T-helper 1 cell (primary cell): ENCODE results near the gene ADAD2.

Experiments used
- DNase-seq, 5 donors: peaks; one replicate each; pipeline ENCODE4 v3.0.0-alpha.2; 2012 to 2020

The ADAD2 gene

DNA sequence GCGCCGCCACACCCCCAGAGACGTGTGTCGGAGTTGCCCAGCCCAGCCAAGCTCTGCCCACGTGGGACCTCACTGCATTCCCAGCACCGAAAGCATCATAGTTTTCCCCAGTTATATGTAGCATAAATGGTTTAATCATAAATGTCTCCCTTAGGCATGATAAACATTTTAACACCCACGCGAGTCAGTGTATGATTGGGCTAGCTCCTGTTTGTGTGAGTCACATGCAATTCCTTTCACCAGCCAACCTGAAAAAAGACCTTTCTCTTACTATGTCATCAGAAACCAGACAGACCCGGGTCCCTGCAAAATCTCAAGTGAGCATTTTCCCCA, 13.2 kb upstream of the ADAD2 start:
- no peak for DNase-seq

DNA sequence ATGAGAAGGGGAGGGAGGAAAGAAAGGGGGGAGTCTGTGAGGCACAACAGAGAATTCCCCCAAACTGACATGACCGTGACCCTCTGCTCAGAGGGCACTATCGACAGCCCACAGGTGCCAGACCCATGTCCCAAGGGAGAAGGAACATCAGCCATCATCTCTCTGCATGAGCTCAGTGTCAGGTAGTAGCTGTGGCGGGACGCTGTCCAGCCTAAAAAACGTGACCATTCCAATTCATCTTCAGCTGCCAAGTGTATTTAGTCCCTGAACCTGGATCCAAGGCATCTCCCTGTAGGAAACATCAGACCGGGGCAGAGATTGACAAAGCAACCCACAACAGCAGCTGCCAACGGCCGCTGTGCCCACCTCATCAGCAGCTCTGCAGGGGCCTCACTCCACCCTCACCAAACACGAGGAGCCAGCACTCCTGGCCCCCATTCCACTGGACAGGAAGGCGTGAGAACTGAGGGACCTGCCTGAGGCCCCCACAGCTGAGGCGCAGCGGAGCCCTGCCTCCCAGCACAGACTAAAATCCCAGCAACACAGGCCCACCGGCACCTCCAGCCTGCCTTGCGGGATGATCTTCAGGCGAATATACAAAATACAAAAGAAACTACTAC, 12.7 kb upstream of the ADAD2 start:
- no peak for DNase-seq

DNA sequence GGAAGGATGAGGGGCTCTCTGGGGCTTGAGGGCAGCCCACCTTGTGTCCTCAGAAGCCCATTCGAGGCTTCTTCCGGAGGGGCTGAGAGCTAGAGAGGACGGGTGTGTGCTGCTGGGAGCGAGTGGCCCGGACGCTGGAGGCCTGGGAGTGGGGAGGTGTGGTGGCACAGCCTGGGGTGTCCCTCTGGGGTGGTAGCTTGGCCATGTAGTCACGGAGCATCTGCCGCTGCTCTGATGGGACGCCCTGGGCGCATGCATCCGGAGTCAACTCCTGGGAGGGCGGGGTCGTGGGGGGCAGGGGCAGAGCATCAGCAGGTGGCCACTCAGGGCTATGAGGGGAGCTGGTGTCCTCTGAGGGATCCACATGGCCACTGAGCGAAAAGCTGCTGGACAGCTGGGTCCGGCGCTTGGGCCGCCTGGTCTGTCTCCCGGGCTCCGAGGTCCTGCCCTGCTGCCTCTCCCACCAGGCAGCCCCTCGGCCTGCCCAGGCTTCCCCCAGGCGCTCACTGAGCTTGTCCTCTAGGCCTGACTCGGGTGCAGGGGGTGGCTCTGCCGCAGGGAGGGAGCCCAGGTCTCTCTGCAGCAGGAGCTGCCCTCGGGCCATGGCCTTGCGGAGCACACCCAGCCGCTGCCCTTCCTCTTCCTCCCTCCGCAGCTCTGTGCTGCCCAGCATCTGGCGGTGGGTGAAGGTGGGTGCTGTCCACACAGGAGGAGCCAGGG, 11.9 kb upstream of the ADAD2 start:
- no peak for DNase-seq

DNA sequence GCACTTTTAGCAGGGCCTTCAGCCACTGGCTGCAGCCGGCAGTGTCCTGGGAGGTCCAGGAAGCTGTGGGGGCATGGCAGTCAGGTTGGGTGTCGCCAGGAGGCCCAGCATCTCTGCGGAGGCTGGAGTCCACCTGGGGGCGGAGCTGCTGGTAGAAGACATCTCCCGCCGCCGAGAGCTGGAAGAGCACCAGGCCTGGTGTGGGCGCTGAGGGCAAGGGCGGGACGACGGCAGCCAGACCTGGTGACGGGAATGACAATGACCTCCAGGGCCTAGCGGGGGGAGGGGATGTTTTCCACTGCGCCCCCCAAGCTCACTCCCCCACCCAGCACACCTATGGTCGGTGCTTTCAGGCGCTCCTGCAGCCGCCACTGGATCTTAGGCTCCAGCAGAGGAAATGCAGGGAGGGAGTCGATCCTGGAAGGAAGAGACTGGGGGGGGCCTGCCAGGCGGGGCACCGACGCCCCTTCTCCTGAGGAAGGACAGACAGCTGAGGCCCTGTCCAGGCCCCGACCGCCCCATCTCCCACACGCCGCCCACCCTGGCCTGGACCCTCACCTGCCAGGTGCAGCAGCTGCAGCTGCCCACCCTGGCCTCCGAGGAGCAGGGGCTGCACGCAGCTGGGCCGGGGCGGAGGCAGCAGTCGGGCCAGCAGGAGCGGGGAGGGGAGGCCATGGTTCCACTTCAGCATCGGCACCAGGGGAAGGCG, 11.2 kb upstream of the ADAD2 start:
- DNase-seq = no peak

DNA sequence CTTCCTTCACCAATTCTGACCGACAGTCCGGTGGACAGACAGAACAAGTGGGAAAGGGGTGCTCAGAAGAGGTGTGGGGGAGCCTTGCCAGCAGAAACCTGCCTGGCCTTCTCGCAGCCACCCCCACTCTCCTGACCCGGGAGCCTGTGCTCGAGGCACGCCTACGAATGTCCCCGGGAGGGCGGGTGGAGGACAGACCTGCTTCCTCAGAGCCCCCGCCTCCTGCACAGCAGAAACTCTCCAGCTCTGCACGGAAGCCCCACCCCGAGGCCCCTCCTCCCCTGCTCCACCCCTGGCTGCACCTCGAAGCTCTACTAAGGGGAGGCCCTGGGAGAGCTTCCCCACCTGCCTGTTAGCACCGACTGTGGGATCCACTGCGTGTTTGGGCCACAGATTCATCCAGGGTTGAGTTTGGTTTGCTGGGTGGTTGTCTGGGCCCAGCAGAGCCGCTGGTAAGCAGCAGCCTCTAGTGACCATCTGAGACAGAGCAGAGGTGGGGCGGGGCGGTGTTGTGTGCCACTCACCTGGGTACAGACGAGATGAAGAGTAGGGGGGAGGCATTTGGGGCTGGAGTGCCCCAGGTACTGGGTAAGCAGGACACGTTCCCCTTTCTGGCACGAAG, 10.3 kb upstream of the ADAD2 start:
- no peak for DNase-seq

DNA sequence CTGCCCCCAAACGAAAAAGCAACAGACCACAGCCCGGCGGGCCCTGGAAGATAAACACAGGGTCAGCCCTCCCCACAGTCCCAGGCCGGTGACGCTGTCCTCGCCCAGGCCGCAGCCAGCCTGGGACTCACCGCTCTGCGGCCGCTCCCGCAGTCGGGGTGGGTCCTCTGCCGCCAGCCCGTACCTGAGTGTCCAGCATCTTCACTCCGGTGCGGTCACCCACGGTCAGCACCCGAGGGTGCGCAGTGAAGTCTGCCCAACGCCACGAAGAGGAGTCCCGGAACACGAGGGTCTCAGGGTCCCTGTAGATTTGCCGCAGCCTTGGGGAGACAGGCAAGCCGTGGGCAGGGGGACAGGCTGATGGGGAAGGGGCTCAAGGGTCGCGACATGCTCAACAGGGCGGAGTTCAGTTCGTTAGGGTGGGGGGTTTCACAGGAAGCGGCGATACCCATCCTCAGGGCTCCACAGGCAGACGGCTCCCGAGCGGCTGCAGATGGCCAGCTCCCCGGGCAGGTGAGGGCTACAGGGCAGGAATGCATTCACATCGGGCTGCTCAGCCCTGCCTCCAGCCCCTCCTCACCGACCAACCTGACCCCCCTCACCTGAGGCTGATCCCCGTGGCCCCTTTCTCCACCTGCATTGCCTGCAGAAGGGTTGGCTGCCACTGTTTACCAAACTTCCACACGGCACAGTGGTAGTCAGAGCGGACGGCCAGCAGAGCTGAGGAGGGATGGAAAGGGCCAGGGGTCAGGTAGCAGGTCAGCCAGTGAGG, 9.6 kb upstream of the ADAD2 start:
- no peak for DNase-seq

DNA sequence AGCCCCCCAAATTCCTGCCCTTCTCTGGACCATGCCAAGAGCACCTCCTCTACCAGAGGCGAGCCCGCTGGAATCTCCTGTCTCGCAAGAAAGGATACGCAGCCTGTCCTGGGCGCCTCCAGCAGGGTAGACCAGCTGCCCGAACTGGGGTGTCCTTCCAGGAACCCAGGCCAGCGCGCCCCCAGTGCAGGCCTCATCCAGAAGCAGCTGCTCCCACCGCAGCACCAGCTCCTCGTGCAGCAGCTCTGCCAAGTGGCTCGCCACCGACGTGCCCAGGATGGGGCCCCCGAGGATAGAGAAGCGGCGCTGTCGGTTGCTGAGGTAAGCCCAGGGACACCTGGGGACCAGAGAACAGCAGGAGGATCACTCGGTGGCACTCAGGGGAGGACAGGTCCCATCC, 8.9 kb upstream of the ADAD2 start:
- no peak for DNase-seq

DNA sequence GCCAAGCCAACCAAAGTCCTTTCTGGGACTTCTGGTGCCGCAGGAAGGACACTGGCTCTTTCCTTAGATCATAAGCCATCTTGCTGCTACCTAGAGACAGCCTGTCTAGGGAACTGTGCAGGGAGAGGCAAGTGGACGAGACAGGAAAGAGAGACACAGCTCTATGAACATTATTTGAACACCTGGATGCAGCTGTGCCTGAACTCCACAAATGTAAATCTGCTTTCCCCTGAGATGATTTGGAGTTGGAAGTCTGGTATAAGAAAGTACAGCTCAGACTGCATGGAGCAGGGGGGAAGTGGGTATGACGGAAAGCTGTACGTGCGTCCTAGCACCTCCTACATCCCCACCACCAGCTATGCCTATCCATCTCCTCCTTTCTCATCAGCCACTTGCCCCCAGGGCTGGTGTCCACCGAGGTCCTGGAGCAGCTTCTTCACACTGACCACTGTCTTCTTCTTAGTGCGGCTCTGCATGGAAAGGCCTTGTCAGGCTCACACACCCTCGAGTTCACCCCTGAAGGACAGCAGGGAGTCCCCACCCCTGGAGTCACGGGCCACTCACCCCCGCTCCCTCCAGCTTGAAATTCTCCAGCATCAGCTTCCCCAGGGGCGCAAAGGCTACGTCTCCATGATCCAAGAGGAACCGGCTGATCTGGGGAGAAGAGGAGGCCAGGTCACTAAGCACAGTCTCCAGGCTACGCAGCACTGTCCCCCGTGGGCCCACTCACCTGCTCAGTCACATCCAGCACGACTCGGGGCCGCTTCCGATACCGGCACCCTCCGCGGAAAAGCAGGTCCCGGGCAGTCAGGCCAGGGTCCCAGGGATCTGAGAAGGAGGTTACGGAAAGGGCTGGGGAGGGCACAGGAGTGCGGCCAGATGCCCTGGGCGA, 8.0 kb upstream of the ADAD2 start:
- DNase-seq = no peak

DNA sequence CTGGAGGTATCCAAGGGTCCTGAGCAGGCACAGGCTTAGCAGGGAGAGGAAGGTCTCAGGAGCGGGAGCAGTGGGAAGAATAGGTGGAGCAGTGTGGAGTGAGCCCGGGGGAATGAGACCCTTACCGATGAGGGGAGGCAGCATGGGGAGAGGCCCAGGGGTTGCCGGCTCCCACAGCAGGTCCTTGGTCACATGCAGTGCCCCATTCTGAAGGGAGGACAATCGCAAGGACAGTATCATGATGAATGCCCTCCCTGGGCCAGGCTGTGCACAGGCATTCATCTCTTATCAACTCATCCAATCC, 7.4 kb upstream of the ADAD2 start:
- DNase-seq = no peak

DNA sequence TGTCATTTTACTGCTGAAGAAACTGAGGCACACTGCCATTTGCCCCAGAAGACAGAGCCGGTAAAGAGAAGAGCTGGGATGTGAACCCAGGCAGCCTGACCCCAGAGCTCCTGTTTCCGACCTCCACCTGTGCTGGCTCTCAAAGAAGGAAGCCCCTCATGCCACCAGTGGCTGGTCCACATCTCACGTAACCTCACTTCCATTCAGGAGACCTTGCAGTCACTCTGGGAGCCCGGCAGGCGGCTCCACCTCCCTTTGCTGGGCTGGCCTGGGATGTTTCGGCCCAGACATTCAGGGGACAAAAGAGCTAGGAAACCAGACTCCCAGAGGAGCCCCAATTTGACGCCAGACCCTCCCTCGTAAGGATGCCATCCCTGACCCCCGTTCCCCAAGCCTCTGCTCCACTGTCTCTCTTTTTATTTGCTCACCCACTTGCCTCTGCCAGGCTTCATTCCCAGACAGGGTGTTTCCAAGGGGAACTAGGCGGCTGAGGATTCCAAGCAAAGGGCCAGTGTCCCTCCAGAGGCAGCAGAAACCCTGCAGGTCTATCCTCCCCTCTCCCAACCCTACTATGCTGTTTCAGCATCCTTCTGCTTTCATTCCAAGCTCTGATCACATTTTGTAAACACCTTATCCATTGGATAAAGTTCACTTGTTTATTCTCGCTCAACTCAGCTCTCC, 6.9 kb upstream of the ADAD2 start:
- DNase-seq = no peak

DNA sequence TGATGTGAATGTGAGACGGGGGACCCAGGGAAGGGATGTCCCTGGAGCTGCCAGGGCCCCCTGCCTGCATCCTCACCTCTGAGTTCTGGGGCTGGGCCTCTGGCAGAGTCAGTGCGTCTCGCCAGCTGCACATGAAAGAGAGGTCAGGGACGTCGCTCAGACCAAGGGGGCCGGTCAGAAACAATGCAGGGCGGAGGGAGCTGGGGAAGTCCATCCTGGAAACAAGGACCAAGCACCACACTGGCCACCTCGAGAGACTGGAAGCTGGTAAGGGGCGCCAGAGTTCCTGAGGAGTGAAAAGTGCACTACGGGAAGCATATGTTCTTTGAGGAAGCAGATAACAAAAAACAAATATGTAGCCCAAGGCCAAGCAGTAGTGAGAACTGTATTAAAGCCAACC, 6.2 kb upstream of the ADAD2 start:
- no peak for DNase-seq

DNA sequence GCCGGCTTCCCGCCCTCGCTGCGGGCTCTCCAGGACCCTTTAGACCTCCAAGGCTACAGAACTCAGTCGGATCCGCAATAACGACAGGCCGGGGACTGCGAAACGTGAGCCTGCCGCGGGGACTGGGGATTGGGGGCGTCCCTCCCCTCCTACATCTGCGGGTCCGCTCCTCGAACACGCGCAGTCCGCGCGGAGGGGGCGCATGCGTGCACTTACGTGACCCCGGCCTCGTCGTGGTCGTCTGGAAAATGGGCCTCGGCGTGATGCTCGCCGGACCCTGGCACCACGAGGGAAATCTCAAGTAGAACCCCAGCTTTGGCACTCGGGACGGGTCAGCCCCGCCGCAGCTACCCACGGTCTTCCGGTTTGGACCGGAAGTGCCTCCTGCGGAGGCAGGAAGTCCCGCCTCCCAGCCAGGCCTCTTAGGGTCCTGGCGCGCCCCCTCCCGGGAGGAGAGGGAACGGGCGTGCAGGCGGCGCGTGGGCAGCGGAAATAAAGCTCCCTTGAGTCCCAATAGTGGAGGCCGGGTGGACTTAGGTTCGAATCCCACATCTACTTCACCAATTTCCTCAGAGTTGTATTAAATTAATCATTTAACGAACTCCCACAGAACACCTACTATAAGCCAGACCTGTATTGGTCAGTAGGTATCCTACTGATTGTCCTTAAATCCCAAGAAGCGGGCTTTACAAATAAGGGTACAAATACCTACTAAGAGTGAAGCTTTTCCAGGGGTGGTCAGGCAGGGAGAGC, 4.1 kb upstream of the ADAD2 start, which contains the start of gene TAF1C:
TSS of gene TAF1C (minus strand) at position 373 of the 753 bp plus-strand sequence. CDS start 2,069 bp downstream, outside the sequence.
- peak; percentile 77 to 96 (median 84) for DNase-seq

DNA sequence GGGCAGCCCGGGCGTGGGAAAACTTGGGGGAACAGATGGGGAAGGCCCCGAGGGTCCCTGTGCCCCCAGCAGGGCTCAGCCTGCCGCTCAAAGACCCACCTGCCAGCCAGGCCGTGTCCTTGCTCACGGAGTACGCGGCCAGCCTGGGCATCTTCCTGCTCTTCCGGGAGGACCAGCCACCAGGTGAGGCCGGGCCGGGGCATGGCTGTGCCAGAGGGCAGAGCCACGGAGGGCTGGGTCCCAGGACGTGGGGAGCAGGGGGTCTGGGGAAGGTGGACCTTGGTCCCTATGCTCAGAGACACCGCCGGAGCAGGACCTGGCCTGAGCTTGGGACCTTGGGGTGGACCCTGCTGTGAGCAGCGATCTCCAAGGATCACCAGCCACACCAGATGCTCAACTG, 509 bp downstream of the ADAD2 start:
- no peak for DNase-seq

DNA sequence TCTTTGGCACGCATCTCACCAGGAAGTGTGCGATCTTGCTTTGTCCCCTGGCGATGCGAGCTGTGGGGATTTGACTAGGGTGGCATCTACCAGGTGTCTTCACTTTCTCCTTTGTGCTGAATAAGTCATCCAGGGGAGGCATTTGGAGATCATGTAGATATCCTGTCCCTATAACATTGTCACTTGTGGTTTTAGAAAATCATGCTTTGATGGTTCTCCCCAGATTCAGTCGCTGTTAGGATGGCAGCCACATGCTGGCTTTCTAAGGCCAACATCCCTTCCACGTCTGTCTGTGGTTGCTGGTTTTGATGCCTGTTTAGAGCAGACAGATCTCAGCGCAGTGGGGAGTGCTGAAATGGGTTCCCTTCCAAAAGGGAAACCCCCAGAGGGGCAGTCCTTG, 2.5 kb downstream of the ADAD2 start:
- DNase-seq = no peak

DNA sequence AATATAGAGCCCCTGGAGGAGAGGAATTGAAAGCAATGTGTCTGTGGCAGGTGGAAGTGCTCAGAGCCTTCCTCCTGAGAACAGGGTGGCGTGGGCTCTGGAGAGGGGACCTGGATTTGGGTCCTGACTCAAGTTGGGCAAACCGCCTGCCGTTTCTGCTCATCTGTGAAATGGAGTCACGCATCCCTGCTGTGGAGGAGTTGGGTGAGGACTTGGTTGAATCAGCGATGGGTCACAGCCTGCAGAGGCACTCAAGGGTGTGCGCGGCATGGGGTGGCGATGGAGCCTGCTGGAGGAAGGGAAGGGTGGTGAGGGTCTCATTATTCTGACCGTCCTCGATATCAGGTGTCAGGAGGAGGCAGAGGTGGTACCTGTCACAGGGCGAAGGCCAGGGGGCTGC, 3.1 kb downstream of the ADAD2 start:
- DNase-seq = no peak

DNA sequence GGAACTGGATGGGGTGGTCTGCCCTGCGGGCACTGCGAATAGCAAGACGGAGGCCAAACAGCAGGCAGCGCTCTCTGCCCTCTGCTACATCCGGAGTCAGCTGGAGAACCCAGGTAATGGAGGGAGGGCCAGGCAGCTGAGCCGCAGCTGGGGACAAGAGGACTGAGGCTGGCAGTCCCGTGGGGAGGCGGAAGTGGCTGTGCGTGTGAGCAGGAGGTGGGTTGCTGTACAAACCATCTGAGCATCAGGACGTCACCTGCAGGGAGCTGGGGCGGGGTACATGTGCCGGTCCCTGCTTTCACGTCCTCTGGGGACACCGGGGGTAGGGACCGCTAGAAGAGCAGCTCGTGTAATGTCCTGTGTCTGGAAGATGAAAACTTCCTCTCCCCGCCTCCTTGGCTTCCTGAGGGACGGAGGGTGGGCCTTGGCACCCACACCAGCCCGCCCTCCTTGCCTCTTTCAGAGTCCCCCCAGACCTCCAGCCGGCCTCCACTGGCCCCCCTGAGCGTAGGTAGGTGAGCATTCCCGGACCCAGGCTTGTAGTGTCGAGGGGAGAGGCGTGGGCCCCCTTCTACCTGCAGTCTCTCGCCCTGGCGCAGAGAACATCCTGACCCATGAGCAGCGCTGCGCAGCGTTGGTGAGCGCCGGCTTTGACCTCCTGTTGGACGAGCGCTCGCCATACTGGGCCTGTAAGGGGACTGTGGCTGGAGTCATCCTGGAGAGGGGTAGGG, 3.7 kb downstream of the ADAD2 start:
- DNase-seq = peak in 2 of 5 donors; percentile 11 to 44

DNA sequence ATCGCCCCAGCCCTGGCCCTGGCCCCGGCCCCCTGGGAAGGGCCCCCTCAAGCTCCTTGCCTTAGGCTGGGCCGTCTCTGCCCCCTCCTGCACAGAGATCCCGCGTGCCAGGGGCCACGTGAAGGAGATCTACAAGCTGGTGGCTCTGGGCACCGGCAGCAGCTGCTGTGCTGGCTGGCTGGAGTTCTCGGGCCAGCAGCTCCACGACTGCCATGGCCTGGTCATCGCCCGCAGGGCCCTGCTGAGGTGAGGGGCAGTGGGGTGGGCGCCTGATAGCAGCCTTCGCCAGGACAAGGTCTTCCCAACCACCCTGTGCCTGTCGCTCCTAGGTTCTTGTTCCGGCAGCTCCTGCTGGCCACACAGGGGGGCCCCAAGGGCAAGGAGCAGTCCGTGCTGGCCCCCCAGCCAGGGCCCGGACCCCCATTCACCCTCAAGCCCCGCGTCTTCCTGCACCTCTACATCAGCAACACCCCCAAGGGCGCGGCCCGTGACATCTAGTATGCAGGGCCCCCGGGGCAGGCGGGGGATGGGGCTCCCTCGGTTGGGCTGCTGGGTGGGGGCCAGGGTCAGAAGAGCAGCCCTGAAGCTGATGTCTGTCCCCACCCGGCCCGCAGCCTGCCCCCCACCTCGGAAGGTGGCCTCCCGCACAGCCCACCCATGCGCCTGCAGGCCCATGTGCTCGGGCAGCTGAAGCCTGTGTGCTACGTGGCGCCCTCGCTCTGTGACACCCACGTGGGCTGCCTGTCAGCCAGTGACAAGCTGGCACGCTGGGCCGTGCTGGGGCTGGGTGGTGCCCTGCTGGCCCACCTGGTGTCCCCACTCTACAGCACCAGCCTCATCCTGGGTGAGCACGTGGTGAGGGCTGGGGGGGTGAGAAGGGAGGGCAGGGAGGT, 4.5 kb downstream of the ADAD2 start:
- DNase-seq = no peak

DNA sequence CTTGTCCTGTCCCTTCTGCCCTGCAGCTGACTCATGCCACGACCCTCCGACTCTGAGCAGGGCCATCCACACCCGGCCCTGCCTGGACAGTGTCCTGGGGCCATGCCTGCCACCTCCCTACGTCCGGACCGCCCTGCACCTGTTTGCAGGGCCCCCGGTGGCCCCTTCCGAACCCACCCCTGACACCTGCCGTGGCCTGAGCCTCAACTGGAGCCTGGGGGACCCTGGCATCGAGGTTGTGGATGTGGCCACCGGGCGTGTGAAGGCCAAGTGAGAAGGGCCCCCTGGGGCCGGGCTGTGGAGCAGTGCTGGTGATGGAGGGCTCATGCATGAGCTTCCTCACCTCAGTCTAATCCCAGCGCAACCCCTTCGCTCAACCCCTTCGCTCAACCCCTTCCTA, 5.1 kb downstream of the ADAD2 start:
- no peak for DNase-seq
